Gastroesophageal sphincter (tissue), 3 donors: ENCODE data around the gene C11orf86.

Experiments used
- POLR2A ChIP-seq, 2 donors: fragments of 450-650 bp; IDR thresholded peaks; one replicate each; pipeline ENCODE4 v1.6.1; 2017; ENCODE audit warnings: antibody characterized with exemption in 2 of 2, mild to moderate bottlenecking in 2 of 2, moderate library complexity in 1 of 2
- TF ChIP-seq, protein P1 (sequence below), 4 experiments: fragments of 200-600 bp in 2 of 4; fragments of 450-650 bp in 2 of 4; sonication (generic) in 1 of 4; IDR thresholded peaks; one replicate each; pipeline ENCODE4 v1.5.1; 2017 to 2019; ENCODE audit warnings: antibody characterized with exemption in 4 of 4, mild to moderate bottlenecking in 2 of 4, moderate library complexity in 2 of 4

DNA sequence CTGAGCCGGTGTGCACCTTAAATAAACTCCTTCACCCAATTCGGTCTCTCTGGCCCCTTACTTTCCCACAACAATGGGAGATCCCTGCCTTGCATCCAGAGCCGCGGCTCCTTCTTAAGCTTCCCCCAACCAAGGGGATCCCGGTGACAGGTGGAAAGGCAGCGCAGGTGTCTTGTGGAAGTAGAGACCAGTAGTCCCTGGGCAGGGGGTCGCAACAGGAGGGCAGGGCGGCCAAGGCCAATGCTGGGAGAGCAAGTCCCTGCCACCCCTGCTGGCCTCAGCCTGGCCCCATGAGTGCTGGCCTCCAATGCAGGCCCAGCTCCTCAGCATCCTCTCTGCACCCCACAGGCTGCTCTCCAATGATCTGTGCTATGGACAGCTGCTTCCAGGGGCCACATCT, 39.9 kb downstream of the C11orf86 start:
- TF ChIP-seq, protein P1, sequence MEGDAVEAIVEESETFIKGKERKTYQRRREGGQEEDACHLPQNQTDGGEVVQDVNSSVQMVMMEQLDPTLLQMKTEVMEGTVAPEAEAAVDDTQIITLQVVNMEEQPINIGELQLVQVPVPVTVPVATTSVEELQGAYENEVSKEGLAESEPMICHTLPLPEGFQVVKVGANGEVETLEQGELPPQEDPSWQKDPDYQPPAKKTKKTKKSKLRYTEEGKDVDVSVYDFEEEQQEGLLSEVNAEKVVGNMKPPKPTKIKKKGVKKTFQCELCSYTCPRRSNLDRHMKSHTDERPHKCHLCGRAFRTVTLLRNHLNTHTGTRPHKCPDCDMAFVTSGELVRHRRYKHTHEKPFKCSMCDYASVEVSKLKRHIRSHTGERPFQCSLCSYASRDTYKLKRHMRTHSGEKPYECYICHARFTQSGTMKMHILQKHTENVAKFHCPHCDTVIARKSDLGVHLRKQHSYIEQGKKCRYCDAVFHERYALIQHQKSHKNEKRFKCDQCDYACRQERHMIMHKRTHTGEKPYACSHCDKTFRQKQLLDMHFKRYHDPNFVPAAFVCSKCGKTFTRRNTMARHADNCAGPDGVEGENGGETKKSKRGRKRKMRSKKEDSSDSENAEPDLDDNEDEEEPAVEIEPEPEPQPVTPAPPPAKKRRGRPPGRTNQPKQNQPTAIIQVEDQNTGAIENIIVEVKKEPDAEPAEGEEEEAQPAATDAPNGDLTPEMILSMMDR (IDR thresholded peaks at IDR 0.05), result no peak
- TF ChIP-seq POLR2A (IDR thresholded peaks at IDR 0.05), result no peak
